ACC112 (cell line): ENCODE results near the gene AFF1.
"Not testable (repeated sequence)": the region's sequence is repeated elsewhere in the genome, so short reads cannot be mapped to it uniquely, and the experiment has no call there.

Experiments
- H2AFZ ChIP-seq: fragments of 200-600 bp; sonication (generic); one replicate; pipeline ENCODE4 v1.6.0; 2017; ENCODE audit warnings: antibody characterized with exemption, low read length; ENCODE audit not compliant: unreplicated experiment
- H3K27ac ChIP-seq: fragments of 200-600 bp; sonication (generic); 2 replicates; pipeline ENCODE4 v1.5.1; 2014; ENCODE audit warnings: low read depth, mild to moderate bottlenecking, antibody characterized with exemption, low read length, moderate library complexity
- H3K27me3 ChIP-seq: fragments of 200-600 bp; sonication (generic); 2 replicates; pipeline ENCODE4 v1.6.1; 2014; ENCODE audit warnings: mild to moderate bottlenecking, antibody characterized with exemption, low read length, moderate library complexity, mixed read lengths; ENCODE audit not compliant: insufficient read depth
- H3K36me3 ChIP-seq: fragments of 200-600 bp; sonication (generic); 2 replicates; pipeline ENCODE4 v1.6.1; 2016; ENCODE audit warnings: mild to moderate bottlenecking, antibody characterized with exemption, low read length, moderate library complexity, mixed read lengths; ENCODE audit not compliant: insufficient read depth
- H3K4me1 ChIP-seq: fragments of 200-600 bp; sonication (generic); one replicate; pipeline ENCODE4 v1.6.1; 2016; ENCODE audit warnings: low read length, mixed read lengths; ENCODE audit not compliant: insufficient read depth, unreplicated experiment, control insufficient read depth
- H3K4me3 ChIP-seq: fragments of 200-600 bp; sonication (generic); 2 replicates; pipeline ENCODE4 v1.5.1; 2014; ENCODE audit warnings: mild to moderate bottlenecking, low read depth, low read length
- H3K79me2 ChIP-seq: fragments of 200-600 bp; sonication (generic); one replicate; pipeline ENCODE4 v1.6.0; 2016; ENCODE audit warnings: low read length; ENCODE audit not compliant: control insufficient read depth, unreplicated experiment, insufficient read depth

The AFF1 gene

GRCh38 chr4:87129681-87130080 lies 194.9 kb downstream of the AFF1 start:
- H3K27ac ChIP-seq = no peak overlapping the region
- H3K4me1 ChIP-seq = no peaks in the 10 kb centered on the region
- H2AFZ ChIP-seq = no peak overlapping the region
- H3K27me3 ChIP-seq = no peaks in the 10 kb centered on the region
- peaks cover 65% of the 10 kb centered on the region for H3K36me3 ChIP-seq
- no peaks in the 10 kb centered on the region for H3K79me2 ChIP-seq
- H3K4me3 ChIP-seq = no peak overlapping the region

- H3K4me3 ChIP-seq = no peak overlapping the region
- no peak overlapping the region for H3K27ac ChIP-seq
- no peaks in the 10 kb centered on the region for H3K79me2 ChIP-seq
- H3K4me1 ChIP-seq = no peaks in the 10 kb centered on the region
- no peak overlapping the region for H2AFZ ChIP-seq
- H3K36me3 ChIP-seq = peaks cover 64% of the 10 kb centered on the region
- H3K27me3 ChIP-seq = no peaks in the 10 kb centered on the region
Observed at GRCh38 chr4:87130985-87131703, 196.3 kb downstream of the AFF1 start.

- H3K79me2 ChIP-seq = no peaks in the 10 kb centered on the region
- H3K4me3 ChIP-seq = no peak overlapping the region
- peaks cover 65% of the 10 kb centered on the region for H3K36me3 ChIP-seq
- H3K27me3 ChIP-seq = no peaks in the 10 kb centered on the region
- H3K4me1 ChIP-seq = no peaks in the 10 kb centered on the region
- no peak overlapping the region for H2AFZ ChIP-seq
- no peak overlapping the region for H3K27ac ChIP-seq
Observed at GRCh38 chr4:87132035-87132434, 197.2 kb downstream of the AFF1 start.

GRCh38 chr4:87133183-87133582 lies 198.4 kb downstream of the AFF1 start:
- no peaks in the 10 kb centered on the region for H3K79me2 ChIP-seq
- no peaks in the 10 kb centered on the region for H3K4me1 ChIP-seq
- H3K4me3 ChIP-seq = no peak overlapping the region
- H3K36me3 ChIP-seq = peaks cover 62% of the 10 kb centered on the region
- no peak overlapping the region for H3K27ac ChIP-seq
- H2AFZ ChIP-seq = no peak overlapping the region
- no peaks in the 10 kb centered on the region for H3K27me3 ChIP-seq

- Histone ChIP-seq H3K4me1 (no peaks in the 10 kb centered on the region), H3K27ac (no peak overlapping the region), H3K27me3 (no peaks in the 10 kb centered on the region), H2AFZ (no peak overlapping the region), H3K4me3 (no peak overlapping the region), H3K36me3 (peaks cover 56% of the 10 kb centered on the region), H3K79me2 (no peaks in the 10 kb centered on the region)
Observed at GRCh38 chr4:87134122-87134521, 199.3 kb downstream of the AFF1 start.

- no peak overlapping the region for H2AFZ ChIP-seq
- no peaks in the 10 kb centered on the region for H3K27me3 ChIP-seq
- no peak overlapping the region for H3K4me3 ChIP-seq
- no peaks in the 10 kb centered on the region for H3K79me2 ChIP-seq
- no peak overlapping the region for H3K27ac ChIP-seq
- H3K36me3 ChIP-seq = peaks cover 15% of the 10 kb centered on the region; the same call in 1 of the 2 replicates
- H3K4me1 ChIP-seq = no peaks in the 10 kb centered on the region
Observed at GRCh38 chr4:87141428-87141827, 206.6 kb downstream of the AFF1 start.

GRCh38 chr4:87144356-87144755 lies 209.5 kb downstream of the AFF1 start:
- Histone ChIP-seq H3K4me1 (no peaks in the 10 kb centered on the region), H3K27ac (no peak overlapping the region), H3K27me3 (no peaks in the 10 kb centered on the region), H2AFZ (no peak overlapping the region), H3K4me3 (no peak overlapping the region), H3K36me3 (peaks cover 4% of the 10 kb centered on the region; the same call in 1 of the 2 replicates), H3K79me2 (no peaks in the 10 kb centered on the region)

GRCh38 chr4:87145934-87146333 lies 211.1 kb downstream of the AFF1 start:
- not testable (repeated sequence) for H3K27ac ChIP-seq, H3K36me3 ChIP-seq, H3K27me3 ChIP-seq, H3K4me1 ChIP-seq, H3K4me3 ChIP-seq, H2AFZ ChIP-seq, H3K79me2 ChIP-seq

- no peak overlapping the region for H3K4me3 ChIP-seq
- H2AFZ ChIP-seq = no peak overlapping the region
- H3K79me2 ChIP-seq = no peaks in the 10 kb centered on the region
- H3K27me3 ChIP-seq = no peaks in the 10 kb centered on the region
- no peaks in the 10 kb centered on the region for H3K4me1 ChIP-seq
- H3K27ac ChIP-seq = no peak overlapping the region
- H3K36me3 ChIP-seq = no peaks in the 10 kb centered on the region; the same call in 1 of the 2 replicates
Observed at GRCh38 chr4:87147116-87147515, 212.3 kb downstream of the AFF1 start.

- H3K79me2 ChIP-seq = no peaks in the 10 kb centered on the region
- H3K27me3 ChIP-seq = no peaks in the 10 kb centered on the region
- no peaks in the 10 kb centered on the region for H3K36me3 ChIP-seq
- no peak overlapping the region for H2AFZ ChIP-seq
- no peak overlapping the region for H3K27ac ChIP-seq
- H3K4me3 ChIP-seq = no peak overlapping the region
- no peaks in the 10 kb centered on the region for H3K4me1 ChIP-seq
Observed at GRCh38 chr4:87150498-87151261, 215.9 kb downstream of the AFF1 start.

GRCh38 chr4:87151730-87152129 lies 216.9 kb downstream of the AFF1 start:
- H3K4me1 ChIP-seq = no peaks in the 10 kb centered on the region
- H3K79me2 ChIP-seq = no peaks in the 10 kb centered on the region
- H3K36me3 ChIP-seq = no peaks in the 10 kb centered on the region
- H3K27ac ChIP-seq = no peak overlapping the region
- H3K27me3 ChIP-seq = no peaks in the 10 kb centered on the region
- H3K4me3 ChIP-seq = no peak overlapping the region
- no peak overlapping the region for H2AFZ ChIP-seq
